SK-N-SH (cell line): Measurements from ENCODE around the gene HTT. TPM values are rescaled to one million over a fixed set of nuclear protein-coding genes. Genes with fewer than 3 reads are reported as not detected.

Experiments
- CTCF ChIA-PET: fragments of 300-600, 350-600 bp; formaldehyde crosslinking; extraction: SDS; loops from one replicate; lab custom pipeline; 2021; lab: Yijun Ruan, JAX
- POLR2A ChIA-PET: fragments of 350-600 bp; sonication (Branson Sonifier 250); formaldehyde crosslinking; extraction: SDS; loops from one replicate; lab custom pipeline; 2020; ENCODE audit warnings: antibody characterized with exemption, inconsistent platforms; lab: Yijun Ruan, JAX
- DNase-seq: peaks from one replicate; pipeline ENCODE4 v3.0.0; 2012
- H2AFZ ChIP-seq: fragments of 200-600 bp; sonication (generic); 2 replicates; pipeline ENCODE4 v1.8.1; 2016; ENCODE audit warnings: antibody characterized with exemption, mild to moderate bottlenecking, low read depth
- H3F3A ChIP-seq: fragments of 200-600 bp; sonication (generic); replicated peaks from 2 replicates; pipeline ENCODE3; 2016; ENCODE audit warnings: antibody characterized with exemption, mild to moderate bottlenecking; ENCODE audit not compliant: insufficient read depth
- H3K27ac ChIP-seq, 2 experiments: fragments of 200-500 bp in 1 of 2; fragments of 200-600 bp in 1 of 2; sonication (Bioruptor generic) in 1 of 2; sonication (generic), shearing (Covaris generic) in 1 of 2; 2 replicates each; pipeline versions ENCODE4 v1.5.1 to v1.6.1; 2014 to 2016; ENCODE audit warnings: low read depth in 2 of 2, inconsistent platforms in 1 of 2, low read length in 1 of 2, mild to moderate bottlenecking in 1 of 2, mixed read lengths in 1 of 2
- H3K27me3 ChIP-seq: fragments of 200-600 bp; sonication (generic), shearing (Covaris generic); 2 replicates; pipeline ENCODE4 v1.6.1; 2016; ENCODE audit warnings: mixed run types; ENCODE audit not compliant: insufficient read depth
- H3K36me3 ChIP-seq, 2 experiments: fragments of 200-500 bp in 1 of 2; fragments of 200-600 bp in 1 of 2; sonication (Bioruptor generic) in 1 of 2; sonication (generic) in 1 of 2; replicated peaks in 1 of 2; 2 replicates each; pipeline versions ENCODE3 to v1.5.1; 2014 to 2016; ENCODE audit warnings: low read length in 1 of 2, mild to moderate bottlenecking in 1 of 2; ENCODE audit not compliant: insufficient read depth in 2 of 2, control insufficient read depth in 1 of 2
- H3K4me1 ChIP-seq, 2 experiments: fragments of 200-500 bp in 1 of 2; fragments of 200-600 bp in 1 of 2; sonication (Bioruptor generic) in 1 of 2; sonication (generic), shearing (Covaris generic) in 1 of 2; 2 replicates each; pipeline versions ENCODE4 v1.5.1 to v1.6.1; 2014 to 2016; ENCODE audit warnings: low read depth in 1 of 2, low read length in 1 of 2, mixed run types in 1 of 2; ENCODE audit not compliant: insufficient read depth in 2 of 2, control insufficient read depth in 1 of 2
- H3K4me2 ChIP-seq: fragments of 200-600 bp; sonication (generic), shearing (Covaris generic); 2 replicates; pipeline ENCODE4 v1.6.1; 2017; ENCODE audit warnings: mixed run types
- H3K4me3 ChIP-seq, 2 experiments: fragments of 200-500 bp in 1 of 2; fragments of 200-600 bp in 1 of 2; sonication (Bioruptor generic) in 1 of 2; sonication (generic), shearing (Covaris generic) in 1 of 2; 2 replicates each; pipeline versions ENCODE4 v1.5.1 to v1.8.1; 2014 to 2016; ENCODE audit warnings: low read depth in 2 of 2, inconsistent platforms in 1 of 2, low read length in 1 of 2, mild to moderate bottlenecking in 1 of 2, mixed read lengths in 1 of 2, moderate library complexity in 1 of 2
- H3K79me2 ChIP-seq: fragments of 200-600 bp; sonication (generic); 2 replicates; pipeline ENCODE4 v1.8.1; 2017; ENCODE audit warnings: mild to moderate bottlenecking; ENCODE audit not compliant: insufficient read depth
- H3K9ac ChIP-seq: fragments of 200-600 bp; sonication (generic); 2 replicates; pipeline ENCODE4 v1.6.1; 2017; ENCODE audit warnings: mixed run types
- H3K9me2 ChIP-seq: fragments of 200-600 bp; sonication (generic); 2 replicates; pipeline ENCODE4 v1.6.1; 2017; ENCODE audit warnings: mixed run types
- H3K9me3 ChIP-seq: fragments of 200-600 bp; sonication (generic); 2 replicates; pipeline ENCODE4 v1.6.1; 2017; ENCODE audit warnings: mixed run types, mild to moderate bottlenecking, moderate library complexity
- H4K20me1 ChIP-seq: fragments of 200-600 bp; sonication (generic); 2 replicates; pipeline ENCODE4 v1.6.1; 2017; ENCODE audit warnings: mild to moderate bottlenecking, mixed run types; ENCODE audit not compliant: insufficient read depth
- ELF1 ChIP-seq: IDR thresholded peaks from 2 replicates; pipeline ENCODE4 v1.4.0; 2012
- EP300 ChIP-seq, 2 experiments: IDR thresholded peaks; 2 replicates each; pipeline versions ENCODE4 v1.4.0 to v1.6.1; 2012; ENCODE audit warnings: borderline replicate concordance in 1 of 2, low read depth in 1 of 2, low read length in 1 of 2
- FOSL2 ChIP-seq: IDR thresholded peaks from 2 replicates; pipeline ENCODE4 v1.4.0; 2012; ENCODE audit warnings: low read depth, mild to moderate bottlenecking, moderate library complexity, borderline replicate concordance
- FOXJ3 ChIP-seq: sonication (generic); formaldehyde crosslinking; IDR thresholded peaks from 2 replicates; pipeline ENCODE4 v1.5.1; 2020; ENCODE audit warnings: mild to moderate bottlenecking, missing genetic modification reagents
- FOXM1 ChIP-seq: IDR thresholded peaks from 2 replicates; pipeline ENCODE4 v1.4.0; 2012; ENCODE audit warnings: low read depth, mild to moderate bottlenecking
- GABPA ChIP-seq: IDR thresholded peaks from 2 replicates; pipeline ENCODE4 v1.4.0; 2012; ENCODE audit warnings: low read depth, mild to moderate bottlenecking
- GATA2 ChIP-seq: sonication (generic); formaldehyde crosslinking; IDR thresholded peaks from 2 replicates; pipeline ENCODE4 v1.5.0; 2020; ENCODE audit warnings: mild to moderate bottlenecking, missing genetic modification reagents
- MEF2A ChIP-seq: IDR thresholded peaks from 2 replicates; pipeline ENCODE4 v1.4.0; 2012; ENCODE audit warnings: low read depth, borderline replicate concordance
- MXI1 ChIP-seq: IDR thresholded peaks from 2 replicates; pipeline ENCODE4 v1.6.1; 2012; ENCODE audit warnings: mild to moderate bottlenecking, low read depth, low read length, improper control_type of control experiment
- NFIC ChIP-seq: IDR thresholded peaks from 2 replicates; pipeline ENCODE4 v1.4.0; 2012; ENCODE audit warnings: borderline replicate concordance
- POLR2AphosphoS5 ChIP-seq: IDR thresholded peaks from 2 replicates; pipeline ENCODE4 v1.6.1; 2012; ENCODE audit warnings: low read depth, low read length
- RCOR1 ChIP-seq: fragments of 150-350 bp; IDR thresholded peaks from 2 replicates; pipeline ENCODE4 v1.6.1; 2017; ENCODE audit warnings: antibody characterized with exemption, low read length
- RFX5 ChIP-seq: IDR thresholded peaks from 2 replicates; pipeline ENCODE4 v1.6.1; 2012; ENCODE audit warnings: mild to moderate bottlenecking, improper control_type of control experiment, low read length
- RXRA ChIP-seq: IDR thresholded peaks from 2 replicates; pipeline ENCODE4 v1.4.0; 2012; ENCODE audit warnings: low read depth, mild to moderate bottlenecking, borderline replicate concordance
- SIN3A ChIP-seq: IDR thresholded peaks from 2 replicates; pipeline ENCODE4 v1.6.1; 2012; ENCODE audit warnings: low read depth, mild to moderate bottlenecking, low read length, moderate library complexity, borderline replicate concordance
- SMC3 ChIP-seq: IDR thresholded peaks from 2 replicates; pipeline ENCODE4 v1.6.1; 2012; ENCODE audit warnings: low read depth, low read length, improper control_type of control experiment
- TCF12 ChIP-seq: IDR thresholded peaks from 2 replicates; pipeline ENCODE4 v1.4.0; 2012
- YY1 ChIP-seq: IDR thresholded peaks from 2 replicates; pipeline ENCODE4 v1.4.0; 2012; ENCODE audit warnings: low read depth, mild to moderate bottlenecking
- WGBS: methylation state at CpG from one replicate; pipeline ENCODE4 v1.1.6; 2017; ENCODE audit warnings: low lambda C conversion rate; 5-methylcytosine and 5-hydroxymethylcytosine counted together
- polyA plus RNA-seq, 3 experiments: library from polyadenylated mRNA; depleted of rRNA; stranded (reverse); fragments of >200 nt; gene quantifications; 2 replicates each; pipeline ENCODE4 v1.2.3, GENCODE V29; 2012
- TF ChIP-seq, protein P1 (sequence below): IDR thresholded peaks from 2 replicates; pipeline ENCODE4 v1.4.0; 2012; ENCODE audit warnings: low read depth
- TF ChIP-seq, protein P2 (sequence below): IDR thresholded peaks from 2 replicates; pipeline ENCODE4; 2012
- TF ChIP-seq, protein P3 (sequence below): fragments of 150-350 bp; IDR thresholded peaks from 2 replicates; pipeline ENCODE4 v1.6.1; 2017; ENCODE audit warnings: antibody characterized with exemption, low read length, low read depth, borderline replicate concordance

HTT gene
- polyA plus RNA-seq, 1 of the 3 experiments (the other 2 are of a cell fraction): 11.3 TPM

DNA sequence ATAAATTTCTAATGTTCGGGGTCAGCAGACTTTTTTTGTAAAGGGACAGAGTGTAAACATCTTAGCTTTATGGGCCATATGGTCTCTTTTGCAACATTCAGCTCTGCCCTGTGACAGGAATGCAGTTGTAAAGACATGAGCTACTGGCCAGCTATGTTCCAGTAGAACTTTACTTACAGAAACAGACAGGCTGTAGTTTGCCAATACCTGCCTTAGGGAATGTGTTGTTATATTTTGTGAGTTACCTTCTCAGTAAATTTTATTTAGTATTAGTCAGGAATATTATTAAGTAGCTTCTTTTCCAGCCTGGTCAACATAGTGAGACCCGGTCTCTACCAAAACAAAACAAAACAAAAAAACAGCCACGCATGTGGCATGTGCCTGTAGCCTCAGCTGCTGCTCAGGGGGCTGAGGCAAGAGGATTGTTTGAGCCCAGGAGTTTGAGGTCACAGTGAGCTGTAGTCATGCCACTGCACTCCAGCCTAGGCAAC lies 48.7 kb downstream of the HTT start:
- H3K4me2 ChIP-seq: no peak overlapping the region

DNA sequence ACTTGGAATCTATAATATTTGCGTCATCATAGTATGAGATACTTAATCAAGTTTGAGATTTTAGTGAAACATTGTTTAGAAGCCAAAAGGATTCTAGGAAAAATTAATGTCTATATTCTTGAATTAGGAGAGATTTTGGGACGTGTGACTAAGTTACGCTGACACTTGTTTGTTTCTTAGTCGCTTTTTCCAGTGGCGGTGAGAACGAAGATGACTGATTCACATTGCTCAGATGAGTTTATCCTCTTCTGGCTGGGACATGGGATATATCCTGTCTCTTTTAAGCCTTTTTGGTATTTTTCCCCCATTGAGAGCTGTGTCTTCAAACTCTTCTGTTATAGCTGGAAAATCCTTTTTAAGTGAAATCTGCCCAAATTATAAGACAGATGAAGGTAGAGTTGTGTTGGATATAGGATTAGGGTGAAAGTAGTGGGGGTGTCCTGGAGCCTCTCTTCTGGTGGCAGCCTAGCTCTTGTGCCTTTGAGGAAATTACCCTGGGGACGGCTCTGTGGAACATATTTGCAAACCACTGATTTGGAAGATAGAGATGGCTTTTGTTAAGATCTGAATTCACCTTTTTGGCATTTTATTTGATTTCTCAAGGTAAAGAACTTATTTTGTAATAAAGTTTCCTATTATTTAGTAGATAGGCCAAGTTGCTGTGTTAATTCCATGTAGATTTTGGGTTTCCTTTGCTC lies 49.7 kb downstream of the HTT start:
- CTCF ChIA-PET: interaction anchor here (2.0 to 4.4 kb wide), 3 partner anchors 12 to 17 kb away, joined by 10 to 15 read pairs (median 10); no protein-coding TSS in a partner anchor
- Histone ChIP-seq H3K79me2 (no peaks in the 10 kb centered on the region), H4K20me1 (no peaks in the 10 kb centered on the region), H3K27ac (no peak overlapping the region), H3K9me2 (no peaks in the 10 kb centered on the region), H3K27me3 (no peaks in the 10 kb centered on the region), H3K9ac (no peak overlapping the region), H3K4me2 (no peak overlapping the region), H3K36me3 (peaks cover 44 to 68% of the 10 kb centered on the region in 2 experiments), H3K4me3 (no peak overlapping the region), H3K4me1 (peaks cover 4 to 38% of the 10 kb centered on the region in 2 experiments), H3F3A (no peaks in the 10 kb centered on the region), H3K9me3 (no peaks in the 10 kb centered on the region), H2AFZ (no peak overlapping the region)
- POLR2A ChIA-PET: no interaction called here
- 96% methylated on average over 7 of the region's 7 CpGs for WGBS
- no peak for DNase-seq
- TF ChIP-seq FOXM1 (no peak), FOXJ3 (CRISPR knock-in tag) (no peak), GABPA (no peak), GATA2 (no peak), RFX5 (no peak), RCOR1 (no peak), SIN3A (no peak), NFIC (no peak), EP300 (IDR thresholded peaks at IDR 0.05; ENCODE audit: borderline replicate concordance in 1 of 2, low read depth in 1 of 2, low read length in 1 of 2) (no peak), MEF2A (no peak), ELF1 (no peak), FOSL2 (no peak), RXRA (no peak)
- TF ChIP-seq, protein P1, sequence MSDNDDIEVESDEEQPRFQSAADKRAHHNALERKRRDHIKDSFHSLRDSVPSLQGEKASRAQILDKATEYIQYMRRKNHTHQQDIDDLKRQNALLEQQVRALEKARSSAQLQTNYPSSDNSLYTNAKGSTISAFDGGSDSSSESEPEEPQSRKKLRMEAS: no peak
- TF ChIP-seq, protein P2, sequence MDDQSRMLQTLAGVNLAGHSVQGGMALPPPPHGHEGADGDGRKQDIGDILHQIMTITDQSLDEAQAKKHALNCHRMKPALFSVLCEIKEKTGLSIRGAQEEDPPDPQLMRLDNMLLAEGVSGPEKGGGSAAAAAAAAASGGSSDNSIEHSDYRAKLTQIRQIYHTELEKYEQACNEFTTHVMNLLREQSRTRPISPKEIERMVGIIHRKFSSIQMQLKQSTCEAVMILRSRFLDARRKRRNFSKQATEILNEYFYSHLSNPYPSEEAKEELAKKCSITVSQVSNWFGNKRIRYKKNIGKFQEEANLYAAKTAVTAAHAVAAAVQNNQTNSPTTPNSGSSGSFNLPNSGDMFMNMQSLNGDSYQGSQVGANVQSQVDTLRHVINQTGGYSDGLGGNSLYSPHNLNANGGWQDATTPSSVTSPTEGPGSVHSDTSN: no peak
- TF ChIP-seq, protein P3, sequence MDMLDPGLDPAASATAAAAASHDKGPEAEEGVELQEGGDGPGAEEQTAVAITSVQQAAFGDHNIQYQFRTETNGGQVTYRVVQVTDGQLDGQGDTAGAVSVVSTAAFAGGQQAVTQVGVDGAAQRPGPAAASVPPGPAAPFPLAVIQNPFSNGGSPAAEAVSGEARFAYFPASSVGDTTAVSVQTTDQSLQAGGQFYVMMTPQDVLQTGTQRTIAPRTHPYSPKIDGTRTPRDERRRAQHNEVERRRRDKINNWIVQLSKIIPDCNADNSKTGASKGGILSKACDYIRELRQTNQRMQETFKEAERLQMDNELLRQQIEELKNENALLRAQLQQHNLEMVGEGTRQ: no peak

More for the DNA sequence above, 48.7 kb downstream of the HTT start:
- Histone ChIP-seq H3K9me2 (no peaks in the 10 kb centered on the region), H4K20me1 (no peaks in the 10 kb centered on the region), H3K36me3 (peaks cover 43 to 66% of the 10 kb centered on the region in 2 experiments), H3K4me3 (no peak overlapping the region), H3K4me1 (peaks cover 4 to 38% of the 10 kb centered on the region in 2 experiments), H3K79me2 (peaks cover 5% of the 10 kb centered on the region; the same call in 1 of the 2 replicates), H3K9me3 (no peaks in the 10 kb centered on the region), H3F3A (no peaks in the 10 kb centered on the region), H3K27ac (peak overlapping the region in 1 of 2 experiments; percentile 27; a peak in 1 of 4 replicates), H3K9ac (no peak overlapping the region), H3K27me3 (no peaks in the 10 kb centered on the region), H2AFZ (no peak overlapping the region)
- DNase-seq: no peak
- TF ChIP-seq, protein P3: no peak
- no peak for TF ChIP-seq TCF12
- TF ChIP-seq MXI1: no peak
- TF ChIP-seq SMC3: no peak
- TF ChIP-seq SIN3A: no peak
- TF ChIP-seq RCOR1: no peak
- TF ChIP-seq FOXJ3 (CRISPR knock-in tag): no peak
- TF ChIP-seq POLR2AphosphoS5: no peak
- TF ChIP-seq GATA2: no peak
- TF ChIP-seq YY1: no peak
- CTCF ChIA-PET: interaction anchor here (0.6 to 4.4 kb wide), 6 partner anchors 11 to 18 kb away, joined by 3 to 15 read pairs (median 6); no protein-coding TSS in a partner anchor
- WGBS: 79% methylated on average over 3 of the region's 3 CpGs
- POLR2A ChIA-PET: no interaction called here
